Hematopoietic multipotent progenitor cell treated with erythropoietin and hydrocortisone succinate and interleukin-3 and kit ligand, for 6 days (in vitro differentiated cells): ENCODE data around the gene B9D1.
A peak's percentile ranks its signal among the peaks of the same experiment; 100 is the strongest.

ENCODE experiments used
- DNase-seq: peaks from one replicate; pipeline ENCODE4 v3.0.0-alpha.2; 2015

Gene B9D1

DNA sequence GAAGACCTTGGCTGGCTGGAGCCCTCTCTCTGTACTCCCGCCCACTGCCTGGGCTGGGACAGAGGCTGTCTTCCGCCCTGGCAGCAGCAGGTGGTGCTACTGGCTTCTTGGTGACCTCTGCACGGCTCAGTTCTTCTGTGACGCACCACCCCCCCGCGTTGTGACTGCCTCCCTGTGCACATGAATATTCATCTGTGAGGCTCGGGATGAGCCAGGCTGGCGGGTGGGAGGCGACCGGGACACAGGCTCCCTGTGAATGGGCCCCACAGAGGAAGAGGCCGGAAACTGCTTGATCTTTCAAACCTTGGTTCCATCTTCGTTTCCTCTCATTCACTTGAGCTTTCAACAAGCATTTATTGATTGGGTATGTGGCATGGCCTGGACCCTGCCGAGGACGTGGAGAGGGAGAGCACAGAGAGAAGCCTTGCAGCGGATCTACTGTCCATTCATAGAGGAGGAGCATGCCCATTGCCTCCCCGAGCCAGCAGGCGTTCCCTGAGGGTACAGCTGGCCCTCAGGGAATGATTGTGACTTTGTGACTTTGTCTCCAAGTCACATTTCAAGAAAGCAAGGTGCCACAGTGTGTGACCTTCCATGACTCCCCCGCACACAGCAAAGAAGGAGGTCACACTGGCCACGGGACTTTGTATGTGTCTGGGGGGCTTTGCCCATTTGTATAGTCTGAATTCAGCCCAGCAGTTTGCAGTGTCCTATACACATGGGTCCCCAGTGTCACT lies 45.0 kb downstream of the B9D1 start:
- DNase-seq: peak; percentile 37

DNA sequence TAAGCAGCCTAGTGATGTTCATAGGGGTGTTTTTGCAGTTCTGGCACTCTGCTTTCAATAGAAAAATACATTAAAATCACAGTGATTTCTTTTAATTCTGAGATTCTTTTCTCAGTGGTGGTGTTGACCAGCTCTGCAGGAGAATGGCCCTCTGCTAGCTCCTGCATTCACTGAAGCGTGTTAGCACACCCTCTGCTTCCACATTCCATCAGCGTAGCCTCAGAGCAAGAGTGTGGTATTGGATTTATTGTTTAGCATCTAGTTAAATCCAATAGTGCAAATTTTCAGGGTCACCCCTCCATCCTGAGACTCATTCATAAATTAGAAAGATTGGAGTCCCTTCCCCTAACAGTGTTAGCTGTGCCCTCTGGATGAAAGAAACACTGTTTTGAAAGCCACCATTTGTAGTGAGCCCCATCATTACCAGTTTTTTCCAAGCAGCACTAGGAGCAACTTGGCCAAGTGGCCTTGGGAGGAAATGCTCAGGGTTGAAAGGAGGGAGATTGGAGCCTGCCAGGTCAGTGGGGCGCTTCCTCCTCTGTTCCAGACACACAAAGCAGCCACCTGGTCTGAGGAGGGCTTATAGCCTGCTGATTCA lies 45.7 kb downstream of the B9D1 start:
- no peak for DNase-seq

DNA sequence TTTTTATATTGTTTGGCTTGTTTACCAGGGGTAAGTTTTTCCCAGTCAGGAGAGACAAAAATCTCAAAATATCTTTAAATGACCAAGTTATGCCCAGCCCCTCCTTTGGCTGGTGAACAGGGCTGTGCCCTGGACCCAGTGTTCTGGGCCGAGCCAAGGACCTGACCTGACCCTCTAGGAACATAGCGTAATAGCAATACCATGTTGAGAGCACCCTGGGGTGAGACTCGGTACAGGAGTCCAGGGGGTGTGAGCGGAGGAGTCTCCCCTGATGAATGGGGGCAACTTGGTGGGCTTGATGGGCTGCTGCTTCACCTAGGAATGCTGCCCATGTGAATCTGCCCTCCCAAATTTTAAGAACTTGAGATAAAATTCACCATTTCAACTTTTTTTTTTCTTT lies 47.4 kb downstream of the B9D1 start:
- DNase-seq: no peak

DNA sequence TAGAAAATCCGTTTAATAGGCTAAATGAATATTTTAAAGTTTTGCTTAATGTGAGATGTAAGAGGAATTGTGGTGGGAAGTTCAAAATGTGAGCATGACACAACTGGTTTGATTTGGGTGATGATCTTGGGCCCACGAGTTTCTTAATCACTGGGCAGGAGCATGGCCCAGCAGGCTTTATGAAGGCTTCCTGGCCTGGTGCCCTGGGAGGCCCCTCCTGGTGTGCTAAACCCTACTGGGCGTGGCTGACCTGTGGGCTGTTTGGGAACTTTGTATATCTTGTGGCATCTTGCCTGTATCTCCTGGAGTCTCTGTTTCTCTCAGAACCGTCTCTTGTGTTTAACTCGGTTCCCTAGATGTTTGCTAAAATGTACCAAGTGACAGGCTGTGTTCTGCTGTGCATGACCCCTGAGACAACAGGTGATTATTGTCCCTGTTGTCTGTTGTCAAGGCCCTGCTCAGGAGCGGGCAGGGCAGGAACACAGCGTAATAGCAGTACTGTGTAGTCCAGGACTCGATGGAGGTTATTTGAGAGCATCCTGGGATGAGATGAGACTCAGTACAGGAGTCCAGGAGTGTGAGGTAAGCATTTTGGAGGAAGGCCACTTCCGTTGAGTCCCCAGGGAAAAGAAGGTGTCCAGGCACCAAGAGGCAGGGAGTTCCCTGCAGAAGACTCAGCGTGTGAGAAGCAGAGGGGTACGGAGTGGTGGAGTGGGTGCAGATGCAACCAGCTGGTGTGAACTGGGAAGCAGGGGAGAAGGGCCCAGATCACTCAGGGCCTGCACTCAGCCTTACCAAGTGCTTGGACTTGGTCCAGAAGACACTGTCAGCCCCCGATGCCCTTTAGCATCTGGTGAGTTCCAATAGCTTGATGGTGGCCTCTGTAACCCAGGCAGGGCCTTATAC lies 48.5 kb downstream of the B9D1 start:
- peak; percentile 33 for DNase-seq

DNA sequence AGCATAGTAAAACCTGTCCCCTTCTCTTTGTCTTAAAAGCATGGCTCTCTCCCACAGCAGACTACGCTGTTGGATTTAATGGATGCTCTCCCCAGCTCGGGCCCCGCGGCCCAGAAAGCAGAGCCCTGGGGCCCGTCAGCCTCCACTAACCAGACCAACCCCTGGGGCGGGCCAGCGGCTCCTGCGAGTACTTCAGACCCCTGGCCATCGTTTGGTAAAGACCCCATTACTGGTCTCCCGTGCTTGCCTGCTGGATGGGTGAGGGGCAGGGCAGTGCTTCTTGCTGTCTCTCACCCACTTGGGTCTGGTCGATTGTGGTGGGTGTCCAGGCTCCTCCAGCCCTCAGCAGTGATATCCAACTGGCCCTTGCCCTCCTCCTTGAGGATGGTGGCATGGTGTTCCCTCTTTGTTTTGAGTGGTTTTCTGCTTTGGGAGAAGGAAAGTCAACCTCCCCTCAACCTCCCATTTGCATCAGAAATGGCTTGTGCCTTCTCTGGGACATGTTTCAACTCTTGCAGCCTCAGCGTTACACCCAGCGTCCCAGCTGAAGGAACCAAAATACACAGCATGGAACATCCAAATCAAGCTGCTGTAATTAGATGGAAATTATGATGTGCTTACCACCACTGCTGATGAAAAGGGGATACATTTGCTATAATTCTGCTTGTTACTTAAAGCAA lies 49.3 kb downstream of the B9D1 start:
- no peak for DNase-seq

DNA sequence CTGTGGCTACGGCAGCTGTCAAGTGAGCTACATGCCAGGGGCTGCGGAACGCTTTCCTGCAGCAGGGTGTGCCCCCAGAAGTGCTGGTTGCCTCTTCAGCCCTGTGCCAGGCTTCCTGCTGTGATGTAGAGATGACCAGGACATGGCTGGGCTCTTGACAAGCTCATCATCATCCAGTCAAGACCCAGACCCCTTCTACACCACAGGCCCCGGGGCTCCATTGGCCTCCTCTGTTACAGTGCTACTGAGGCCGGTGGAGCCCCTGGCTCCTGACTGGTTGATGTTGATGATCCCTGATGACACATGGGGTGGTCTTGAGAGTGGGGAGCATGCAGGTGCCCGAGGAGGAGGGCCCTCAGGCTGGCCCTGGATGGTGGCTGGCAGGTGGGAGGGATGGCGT lies 50.1 kb downstream of the B9D1 start:
- DNase-seq: no peak

DNA sequence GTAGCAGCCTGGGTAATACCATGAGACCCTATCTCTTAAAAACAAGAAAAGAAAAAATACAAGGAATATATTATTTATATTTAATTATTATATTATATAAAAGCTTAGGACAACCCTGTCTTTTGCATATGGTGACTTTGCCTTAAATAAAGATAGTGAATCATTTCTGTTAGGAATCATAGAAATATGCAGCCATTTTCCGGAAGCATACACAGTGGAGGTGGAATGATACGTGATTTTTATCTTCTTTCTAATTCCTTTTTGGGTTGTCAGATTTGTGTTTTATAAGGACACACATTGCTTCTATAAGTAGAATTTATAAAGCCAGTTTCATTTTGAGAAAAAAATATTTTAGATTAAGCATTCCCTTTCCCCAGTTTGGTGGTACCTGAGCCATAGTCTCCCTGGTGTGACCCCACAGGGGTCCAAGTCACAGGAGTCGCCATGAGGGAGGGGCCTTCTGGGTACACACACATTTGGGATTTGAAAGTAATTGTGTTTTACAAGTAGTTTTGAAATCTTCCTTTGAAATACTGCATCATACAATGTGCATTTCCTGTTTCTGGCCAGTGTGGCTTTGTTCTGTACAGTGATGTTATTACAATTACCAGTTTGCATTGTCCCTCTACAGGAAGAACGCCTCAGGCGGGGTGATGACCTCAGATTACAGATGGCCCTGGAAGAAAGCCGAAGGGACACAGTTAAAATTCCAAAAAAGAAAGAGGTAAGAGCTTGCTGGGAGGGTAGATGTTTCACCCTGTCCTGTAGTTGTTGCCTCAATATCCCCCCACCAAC lies 50.9 kb downstream of the B9D1 start:
- DNase-seq: peak; percentile 43

DNA sequence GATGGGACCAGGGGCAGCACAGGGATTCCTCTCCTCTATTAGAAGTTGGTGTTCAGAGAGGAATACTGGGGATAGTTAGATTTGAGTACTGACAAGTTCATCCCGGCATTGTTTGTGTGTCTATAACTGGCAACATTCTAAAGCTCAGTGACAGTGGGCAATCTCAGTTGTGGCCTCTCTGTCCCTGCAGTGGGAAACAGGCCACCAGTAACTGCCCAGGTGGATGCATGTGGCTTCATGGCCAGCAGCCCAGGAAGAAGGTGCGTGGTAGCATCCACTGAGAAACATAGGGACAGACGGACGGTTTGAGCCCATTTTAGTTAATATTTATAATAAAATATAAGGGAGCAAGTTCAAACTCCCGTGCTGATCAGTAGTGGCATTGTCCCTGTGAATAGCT lies 51.5 kb downstream of the B9D1 start:
- no peak for DNase-seq

DNA sequence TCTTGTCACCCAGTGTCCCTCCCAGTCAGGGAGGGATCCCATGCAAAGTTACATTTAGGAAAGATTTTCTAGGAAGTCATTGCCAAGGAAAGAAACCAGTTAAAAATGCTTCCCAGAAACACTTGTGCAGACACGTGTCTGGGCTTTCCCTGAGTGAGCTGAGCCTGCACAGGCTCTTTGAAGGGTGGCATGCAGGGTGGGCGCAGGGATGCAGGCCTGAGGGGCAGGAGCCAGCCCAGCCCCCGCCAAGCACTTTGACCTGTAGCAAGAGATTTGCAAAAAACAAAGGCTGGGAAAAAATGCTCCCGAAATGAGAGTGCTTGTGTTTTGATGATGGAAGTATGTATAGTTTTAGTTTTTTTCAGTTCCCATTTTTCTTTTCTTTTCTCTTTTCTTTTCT lies 52.4 kb downstream of the B9D1 start:
- no peak for DNase-seq

DNA sequence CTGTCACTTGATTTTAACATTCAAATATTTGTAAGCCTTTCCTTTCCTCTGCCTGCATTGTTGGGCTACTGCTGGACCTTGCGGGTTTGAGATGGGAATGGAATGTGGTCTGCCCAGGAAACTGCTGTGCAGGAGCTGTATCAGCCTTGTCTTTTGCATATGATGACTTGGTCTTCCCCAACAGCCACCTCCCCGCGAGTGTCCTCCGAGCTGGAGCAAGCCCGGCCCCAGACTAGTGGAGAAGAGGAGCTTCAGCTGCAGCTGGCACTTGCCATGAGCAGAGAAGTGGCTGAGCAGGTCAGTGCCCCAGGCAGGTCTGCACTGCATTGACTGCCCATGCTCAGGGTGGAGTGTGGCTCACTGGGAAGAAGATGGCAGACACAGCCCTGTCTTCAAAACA lies 52.8 kb downstream of the B9D1 start:
- no peak for DNase-seq

DNA sequence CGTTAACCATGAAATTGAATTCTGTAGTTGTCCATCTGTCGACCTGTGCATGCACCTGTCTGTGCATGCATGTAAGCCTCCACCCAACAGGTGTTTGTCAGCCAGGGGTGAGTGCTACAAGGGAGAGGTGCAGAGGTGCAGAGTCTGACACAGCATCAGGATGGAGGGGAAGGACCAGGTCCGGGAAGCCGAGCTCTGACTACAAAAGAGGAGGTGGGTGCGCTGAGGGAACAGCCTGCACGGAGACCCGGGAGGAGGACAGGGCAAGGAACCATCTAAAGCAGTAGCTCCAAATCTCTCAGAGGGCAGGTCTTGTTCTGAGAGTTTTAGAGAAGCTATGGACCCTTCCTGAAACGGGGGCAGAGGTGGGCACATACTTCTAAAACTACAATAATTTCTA lies 54.1 kb downstream of the B9D1 start:
- DNase-seq: no peak

DNA sequence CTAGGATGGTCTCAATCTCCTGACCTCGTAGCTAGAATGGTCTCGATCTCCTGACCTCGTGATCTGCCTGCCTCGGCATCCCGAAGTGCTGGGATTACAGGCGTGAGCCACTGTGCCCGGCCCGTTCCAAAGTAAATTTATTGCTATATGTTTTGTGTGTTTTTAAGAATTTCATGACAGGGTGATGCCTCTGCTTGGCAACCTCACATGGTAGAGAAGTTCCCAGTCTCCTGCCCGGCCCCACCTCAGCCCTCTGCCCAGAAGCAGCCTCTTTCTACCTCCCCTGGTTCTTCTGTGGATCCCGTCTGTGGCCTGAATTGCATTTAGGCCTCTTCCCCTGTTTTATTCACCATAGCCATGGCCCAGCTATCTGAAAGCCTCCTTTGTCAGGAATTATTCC lies 55.0 kb downstream of the B9D1 start:
- no peak for DNase-seq

DNA sequence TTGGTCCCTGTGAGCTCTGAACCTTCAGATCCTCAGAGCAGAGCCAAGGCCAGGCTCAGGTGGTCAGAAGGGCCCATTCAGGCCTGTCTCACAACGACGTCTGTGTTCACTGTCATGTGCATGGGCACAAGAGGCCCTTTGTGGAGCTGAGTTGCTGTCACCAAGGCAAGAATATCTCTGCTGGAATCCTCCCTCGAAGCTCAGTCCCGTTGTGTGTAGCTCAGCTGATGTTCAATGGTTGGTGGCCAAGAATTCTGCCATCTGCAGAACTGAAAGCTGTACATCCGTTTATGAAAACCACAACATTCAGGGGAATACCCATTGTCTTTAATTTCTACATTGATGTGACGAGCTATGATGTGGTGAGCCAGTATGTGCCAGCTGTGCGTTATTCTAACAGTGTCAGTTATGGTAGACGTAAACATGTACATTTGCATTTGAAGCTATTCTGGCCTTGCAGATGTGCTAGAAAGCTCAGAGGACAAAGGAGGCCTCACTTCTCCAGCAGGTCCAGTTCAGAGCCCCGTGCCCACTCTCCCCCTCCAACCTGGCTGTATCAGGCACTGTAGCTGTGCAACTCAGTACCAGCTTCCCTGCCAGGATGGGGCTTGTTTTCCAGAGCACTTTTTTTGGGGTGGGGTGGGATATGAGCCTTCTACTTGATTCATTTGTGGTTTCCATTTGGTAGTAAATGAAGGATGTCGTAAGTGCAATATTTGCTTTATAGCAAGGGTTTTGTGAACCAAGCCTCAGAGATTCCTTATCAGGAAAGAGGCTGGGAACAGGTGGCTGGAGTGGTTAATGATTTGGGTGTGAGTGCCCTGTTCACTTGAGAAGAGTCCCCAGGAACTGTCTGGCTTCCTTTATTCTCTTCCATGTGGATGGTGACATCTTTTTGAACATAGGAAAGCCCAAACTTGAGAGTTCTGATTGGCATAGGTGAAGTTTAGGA lies 56.1 kb downstream of the B9D1 start:
- DNase-seq: peak; percentile 46

DNA sequence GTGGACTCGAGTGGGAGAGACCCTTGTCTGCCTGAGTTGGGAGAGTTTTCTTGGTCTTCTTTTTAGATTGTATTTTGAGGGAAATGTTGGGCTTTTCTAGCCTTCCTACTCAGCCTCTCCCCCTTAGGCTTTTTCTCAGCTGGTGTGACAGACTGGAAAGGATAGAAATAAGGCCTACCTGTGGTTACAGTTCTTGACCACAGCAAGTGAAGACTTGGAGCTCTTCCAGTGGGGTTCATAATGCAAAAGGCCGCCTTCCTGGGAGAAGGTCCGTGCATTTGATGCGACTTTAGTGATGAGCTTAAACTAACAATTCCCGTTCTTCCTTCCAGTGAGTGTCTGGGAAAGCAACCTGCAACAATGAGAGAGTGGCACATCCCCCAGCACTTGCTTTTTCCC lies 56.8 kb downstream of the B9D1 start:
- DNase-seq: no peak

DNA sequence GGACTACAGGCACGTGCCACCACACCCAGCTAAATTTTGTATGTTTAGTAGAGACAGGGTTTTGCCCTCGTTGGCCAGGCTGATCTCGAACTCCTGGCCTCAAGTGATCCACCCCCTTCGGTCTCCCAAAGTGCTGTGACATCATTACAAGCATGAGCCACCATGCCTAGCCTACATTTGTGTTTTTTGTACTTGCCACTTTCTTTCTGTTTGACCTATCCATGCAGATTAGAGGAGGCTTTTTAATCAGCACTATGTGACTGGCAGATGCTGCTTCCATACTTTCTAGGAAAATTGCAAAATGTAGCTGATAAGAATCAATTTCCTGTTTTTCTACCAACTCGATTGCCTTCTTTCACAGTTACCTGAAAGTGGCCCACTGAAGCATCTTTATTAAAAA lies 57.3 kb downstream of the B9D1 start:
- peak; percentile 52 for DNase-seq

DNA sequence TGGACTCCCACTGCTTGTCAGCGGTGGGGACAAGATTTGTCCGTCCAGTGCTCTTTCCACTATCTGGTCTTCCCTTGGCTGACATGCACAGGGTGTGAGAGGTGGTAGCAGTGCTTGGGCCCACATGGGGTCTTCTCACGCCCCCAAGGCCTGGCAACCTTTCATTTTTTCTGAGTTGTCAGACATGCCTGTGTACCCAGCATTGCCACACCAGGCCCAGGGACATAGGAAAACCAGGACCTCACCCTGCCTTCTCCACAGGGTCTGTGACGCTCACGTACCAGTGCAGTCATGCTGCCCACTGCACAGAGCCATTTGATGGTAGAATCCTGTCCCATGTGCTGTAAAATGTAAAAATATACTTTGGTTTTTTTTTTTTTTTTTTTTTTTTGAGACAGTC lies 57.8 kb downstream of the B9D1 start:
- DNase-seq: no peak

DNA sequence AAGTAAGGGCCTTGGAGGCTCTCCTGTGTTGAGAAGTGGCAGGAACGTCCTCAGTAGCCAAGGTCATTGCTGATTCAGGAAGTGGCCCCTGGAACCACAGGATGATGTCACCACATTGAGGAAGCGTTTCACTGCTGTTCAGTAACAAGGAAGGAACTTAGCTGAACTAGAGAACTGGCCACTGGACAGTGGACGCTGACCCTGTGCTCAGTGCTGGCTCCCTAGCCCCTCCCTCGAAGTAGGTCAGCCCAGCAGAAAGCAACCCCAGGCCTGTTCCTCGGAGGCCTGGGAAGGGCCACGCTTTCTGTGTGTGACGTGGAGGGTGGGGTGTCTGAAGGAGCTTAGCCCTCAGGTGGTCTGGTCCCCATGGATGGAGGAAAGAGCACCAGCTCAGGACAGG lies 58.3 kb downstream of the B9D1 start:
- DNase-seq: peak; percentile 73

DNA sequence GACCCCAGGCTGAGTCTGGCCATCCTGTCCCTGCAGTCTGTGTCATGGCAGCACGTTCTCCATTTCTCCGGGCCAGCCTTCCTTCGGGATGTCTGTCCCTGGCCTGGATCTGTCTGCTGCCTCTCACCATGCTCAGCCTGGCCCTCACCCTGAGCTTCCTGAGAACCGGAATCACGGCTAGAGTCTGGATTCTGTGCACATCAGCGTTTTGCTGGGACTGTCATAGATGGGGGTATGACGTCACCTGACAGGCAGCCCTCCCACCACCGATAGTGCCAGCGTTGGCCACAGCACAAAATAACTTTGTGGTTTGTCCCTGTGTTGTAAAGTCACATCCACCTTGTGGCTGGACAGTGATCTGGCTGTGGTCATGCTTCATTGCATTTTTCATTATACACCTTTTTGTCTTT lies 59.2 kb downstream of the B9D1 start:
- DNase-seq: no peak

DNA sequence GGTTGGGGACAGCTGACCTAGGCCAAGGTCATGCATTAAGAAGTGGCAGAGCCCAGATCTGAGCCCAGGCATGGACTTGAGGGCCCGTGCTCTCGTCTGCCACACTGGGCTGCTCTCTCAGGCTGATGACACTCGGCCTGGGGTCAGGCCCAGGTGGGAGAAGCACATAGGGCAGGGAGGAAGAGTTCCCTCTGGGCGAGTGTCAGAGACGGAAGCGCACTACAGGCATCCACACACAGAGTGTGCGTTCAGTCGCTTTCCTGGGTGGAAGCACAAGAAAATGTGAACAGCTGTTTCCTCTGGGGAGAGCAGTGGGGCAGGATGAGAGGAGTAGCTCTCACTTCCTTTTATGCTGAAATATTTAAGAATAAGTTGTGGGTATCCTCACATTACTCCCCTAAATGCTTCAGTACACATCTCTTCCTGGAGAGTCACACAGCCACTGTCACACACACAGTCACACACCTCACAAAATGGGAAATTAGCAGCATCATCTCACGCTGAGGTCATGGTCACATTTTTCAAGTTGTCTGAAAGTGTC lies 59.7 kb downstream of the B9D1 start:
- no peak for DNase-seq

DNA sequence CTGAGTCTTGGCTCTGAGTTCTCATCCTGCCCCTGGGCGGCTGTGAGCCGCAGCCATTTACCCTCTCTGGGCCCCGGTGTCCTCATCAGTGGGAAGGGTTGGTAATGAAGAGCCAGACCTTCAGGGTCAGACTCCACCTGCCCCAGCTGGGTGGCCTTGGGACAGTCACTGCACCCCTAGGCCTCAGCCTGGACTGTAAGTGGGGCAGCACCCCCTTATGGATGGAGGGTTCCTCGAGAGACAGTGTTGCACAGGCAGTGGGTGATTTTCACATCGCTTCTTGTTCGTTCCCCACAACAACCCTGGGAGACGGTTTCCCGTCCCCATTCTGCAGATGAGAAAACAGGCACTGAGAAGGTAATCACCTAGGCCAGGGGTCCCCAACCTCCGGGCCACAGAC lies 60.5 kb downstream of the B9D1 start:
- no peak for DNase-seq
